B cell (primary cell): Measurements from ENCODE around the gene ISCU. TPM values are rescaled to one million over a fixed set of nuclear protein-coding genes. Genes with fewer than 3 reads are reported as not detected.
"Not testable (repeated sequence)": the region's sequence is repeated elsewhere in the genome, so short reads cannot be mapped to it uniquely, and the experiment has no call there.

Source experiments
- ATAC-seq: fragments of 200-7000 bp; cut with Tn5 transposase; one replicate; pipeline ENCODE4 v1.10.0; 2021; ENCODE audit warnings: low read depth, mild to moderate bottlenecking, moderate number of reproducible peaks, moderate library complexity
- CTCF ChIA-PET: fragments of 350-600 bp; sonication (Branson Sonifier 250); formaldehyde crosslinking; loops from one replicate; lab custom pipeline; 2021; ENCODE audit warnings: antibody characterized with exemption, inconsistent platforms; lab: Charles Lee
- POLR2A ChIA-PET: fragments of 350-600 bp; sonication (Branson Sonifier 250); formaldehyde crosslinking; loops from one replicate; lab custom pipeline; 2021; ENCODE audit warnings: antibody characterized with exemption; lab: Charles Lee
- DNase-seq: peaks from one replicate; pipeline ENCODE4 v3.0.0; 2013
- H2AFZ ChIP-seq: 2 replicates; pipeline ENCODE4 v1.6.1; 2012; ENCODE audit warnings: mild to moderate bottlenecking, low read depth, low read length; ENCODE audit not compliant: insufficient read depth, poor library complexity, severe bottlenecking
- H3K27ac ChIP-seq, 2 donors: 1 replicate in 1 of 2; 2 replicates in 1 of 2; pipeline ENCODE4 v1.5.1; 2012 to 2013; ENCODE audit warnings: low read length in 2 of 2, mild to moderate bottlenecking in 2 of 2, moderate library complexity in 1 of 2
- H3K27me3 ChIP-seq, 4 experiments: fragments of 200-600 bp in 1 of 4; sonication (generic) in 1 of 4; replicated peaks in 1 of 4; 1 replicate in 2 of 4; 2 replicates in 2 of 4; pipeline versions ENCODE4 v1.6.1 to v1.7.0; 2013 to 2016; ENCODE audit warnings: low read length in 3 of 4, mild to moderate bottlenecking in 2 of 4, mixed read lengths in 1 of 4, moderate library complexity in 1 of 4; ENCODE audit not compliant: insufficient read depth in 4 of 4, control insufficient read depth in 3 of 4; ENCODE audit errors: control extremely low read depth in 1 of 4
- H3K36me3 ChIP-seq, 2 experiments: replicated peaks in 1 of 2; 1 replicate in 1 of 2; 2 replicates in 1 of 2; pipeline versions ENCODE4 v1.6.1 to v1.7.1; 2013; ENCODE audit warnings: low read length in 1 of 2; ENCODE audit not compliant: insufficient read depth in 2 of 2, control insufficient read depth in 1 of 2; ENCODE audit errors: control extremely low read depth in 1 of 2, extremely low read depth in 1 of 2
- H3K4me1 ChIP-seq, 2 donors: fragments of 200-600 bp in 1 of 2; sonication (generic) in 1 of 2; 1 replicate in 1 of 2; 2 replicates in 1 of 2; pipeline versions ENCODE4 v1.5.1 to v1.6.1; 2013 to 2017; ENCODE audit warnings: low read length in 2 of 2; ENCODE audit not compliant: control insufficient read depth in 2 of 2, insufficient read depth in 2 of 2
- H3K4me2 ChIP-seq: replicated peaks from 2 replicates; pipeline ENCODE3; 2012; ENCODE audit warnings: mild to moderate bottlenecking, low read depth, low read length; ENCODE audit not compliant: poor library complexity, severe bottlenecking
- H3K4me3 ChIP-seq, 5 experiments: fragments of 200-600 bp in 1 of 5; sonication (generic) in 1 of 5; 1 replicate in 3 of 5; 2 replicates in 2 of 5; pipeline versions ENCODE4 v1.5.1 to v1.7.0; 2011 to 2016; ENCODE audit warnings: low read length in 4 of 5, mild to moderate bottlenecking in 4 of 5, low read depth in 2 of 5, control low read depth in 1 of 5, moderate library complexity in 1 of 5; ENCODE audit not compliant: insufficient read depth in 1 of 5; ENCODE audit errors: control extremely low read depth in 1 of 5, extremely low read depth in 1 of 5
- H3K79me2 ChIP-seq: fragments of 200-600 bp; sonication (generic); one replicate; pipeline ENCODE4 v1.6.0; 2016; ENCODE audit warnings: low read length; ENCODE audit not compliant: control insufficient read depth, insufficient read depth
- H3K9ac ChIP-seq: fragments of 200-600 bp; sonication (generic); 2 replicates; pipeline ENCODE4 v1.6.1; 2017; ENCODE audit warnings: mild to moderate bottlenecking, low read length, moderate library complexity
- H3K9me3 ChIP-seq, 3 donors: one replicate each; pipeline versions ENCODE4 v1.6.1 to v1.7.1; 2013; ENCODE audit warnings: low read length in 2 of 3; ENCODE audit not compliant: control insufficient read depth in 2 of 3, insufficient read depth in 1 of 3; ENCODE audit errors: control extremely low read depth in 1 of 3
- H4K20me1 ChIP-seq: 2 replicates; pipeline ENCODE4 v1.6.0; 2012; ENCODE audit warnings: mild to moderate bottlenecking, low read length; ENCODE audit not compliant: insufficient read depth, control insufficient read depth, poor library complexity, severe bottlenecking
- H3K27ac Mint-ChIP-seq: one replicate; pipeline ENCODE4 v1.8.0; 2021; ENCODE audit warnings: mixed read lengths
- H3K27me3 Mint-ChIP-seq: one replicate; pipeline ENCODE4 v1.8.0; 2021; ENCODE audit warnings: mixed read lengths
- H3K4me1 Mint-ChIP-seq: one replicate; pipeline ENCODE4 v1.8.0; 2021; ENCODE audit warnings: mixed read lengths
- H3K4me3 Mint-ChIP-seq: one replicate; pipeline ENCODE4 v1.8.0; 2021; ENCODE audit warnings: mixed read lengths
- H3K9me3 Mint-ChIP-seq: one replicate; pipeline ENCODE4 v1.8.0; 2022; ENCODE audit warnings: mixed read lengths; ENCODE audit not compliant: insufficient read depth
- EZH2 ChIP-seq: IDR thresholded peaks from 2 replicates; pipeline ENCODE4 v1.6.1; 2012; ENCODE audit warnings: borderline replicate concordance, low read depth, mild to moderate bottlenecking, moderate library complexity, low read length; ENCODE audit not compliant: insufficient read depth, poor library complexity, severe bottlenecking
- WGBS: methylation state at CpG from one replicate; pipeline ENCODE4 v1.1.5; 2013; ENCODE audit warnings: missing lambda C conversion rate; ENCODE audit not compliant: insufficient coverage; 5-methylcytosine and 5-hydroxymethylcytosine counted together
- intact Hi-C: fragments of 100-400 bp; cut with micrococcal nuclease; formaldehyde crosslinking; loops from one replicate; pipeline ENCODE4 v1.10.0; 2022
- polyA plus RNA-seq: library from polyadenylated mRNA; depleted of rRNA; stranded (reverse); fragments of >200 nt; gene quantifications from 2 replicates; pipeline ENCODE4 v1.2.3, GENCODE V29; 2012
- total RNA-seq, 2 donors: library from RNA; stranded (reverse); fragments of 120-200 nt in 1 of 2; gene quantifications; 1 replicate in 1 of 2; 2 replicates in 1 of 2; pipeline versions ENCODE4 v1.2.3 to v1.2.4, GENCODE V29; 2013 to 2022
- TF ChIP-seq, protein P1 (sequence below): fragments of 200-600 bp; IDR thresholded peaks from one replicate; pipeline ENCODE4 v1.8.0; 2022; ENCODE audit warnings: antibody characterized with exemption, mild to moderate bottlenecking

The ISCU gene
- total and polyA plus RNA-seq, 2 donors (not counting 1 experiment from before 2014, with no cell fraction given) = 173 to 209 TPM

DNA sequence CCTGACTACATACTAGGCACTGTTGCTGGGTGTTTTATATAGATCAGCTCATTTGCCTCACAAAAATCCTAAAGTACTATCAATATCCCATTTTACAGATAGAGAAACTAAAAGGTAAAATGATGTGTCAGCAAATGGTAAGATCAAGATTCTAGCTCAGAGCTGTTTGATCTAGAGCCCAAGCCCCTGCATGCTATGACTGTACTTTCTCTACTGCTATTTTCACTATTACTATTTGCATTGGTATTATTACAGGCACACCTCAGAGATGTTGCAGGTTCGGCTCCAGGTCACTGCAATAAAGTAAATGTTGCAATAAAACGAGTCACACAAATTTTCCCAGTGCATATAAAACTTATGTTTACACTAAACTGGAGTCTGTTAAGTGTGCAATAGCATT lies 10.9 kb downstream of the ISCU start:
- Histone ChIP-seq H3K4me1 (peaks cover 33 to 53% of the 10 kb centered on the region in 2 donors), H3K27ac (no peak overlapping the region), H2AFZ (no peak overlapping the region), H3K27me3 (no peaks in the 10 kb centered on the region), H3K4me3 (peak overlapping the region in 1 of 5 experiments; percentile 13), H3K9ac (no peak overlapping the region), H4K20me1 (no peaks in the 10 kb centered on the region), H3K36me3 (peaks cover 0 to 9% of the 10 kb centered on the region in 2 experiments), H3K4me2 (peak overlapping the region; percentile 18), H3K9me3 (no peaks in the 10 kb centered on the region), H3K79me2 (no peaks in the 10 kb centered on the region)
- intact Hi-C loops = no loop called here
- ChIA-PET CTCF (interaction anchor here (0.7 to 19.8 kb wide), 8 partner anchors 11 to 277 kb away, joined by 3 to 424 read pairs (median 9); partner anchors contain the start of genes ISCU and SELPLG), POLR2A (interaction anchor here (0.9 to 1.9 kb wide), 6 partner anchors 11 to 62 kb away, joined by 3 to 9 read pairs (median 3); partner anchors contain the start of gene ISCU)
- ATAC-seq (no peak), DNase-seq (no peak)
- peaks cover 2% of the 10 kb centered on the region for H3K9me3 Mint-ChIP-seq
- H3K4me3 Mint-ChIP-seq = no peak overlapping the region
- peak overlapping the region; percentile 47 for H3K27ac Mint-ChIP-seq
- WGBS = no CpG with 5 or more reads among the region's 2 CpGs
- no peak for TF ChIP-seq EZH2
- TF ChIP-seq, protein P1, sequence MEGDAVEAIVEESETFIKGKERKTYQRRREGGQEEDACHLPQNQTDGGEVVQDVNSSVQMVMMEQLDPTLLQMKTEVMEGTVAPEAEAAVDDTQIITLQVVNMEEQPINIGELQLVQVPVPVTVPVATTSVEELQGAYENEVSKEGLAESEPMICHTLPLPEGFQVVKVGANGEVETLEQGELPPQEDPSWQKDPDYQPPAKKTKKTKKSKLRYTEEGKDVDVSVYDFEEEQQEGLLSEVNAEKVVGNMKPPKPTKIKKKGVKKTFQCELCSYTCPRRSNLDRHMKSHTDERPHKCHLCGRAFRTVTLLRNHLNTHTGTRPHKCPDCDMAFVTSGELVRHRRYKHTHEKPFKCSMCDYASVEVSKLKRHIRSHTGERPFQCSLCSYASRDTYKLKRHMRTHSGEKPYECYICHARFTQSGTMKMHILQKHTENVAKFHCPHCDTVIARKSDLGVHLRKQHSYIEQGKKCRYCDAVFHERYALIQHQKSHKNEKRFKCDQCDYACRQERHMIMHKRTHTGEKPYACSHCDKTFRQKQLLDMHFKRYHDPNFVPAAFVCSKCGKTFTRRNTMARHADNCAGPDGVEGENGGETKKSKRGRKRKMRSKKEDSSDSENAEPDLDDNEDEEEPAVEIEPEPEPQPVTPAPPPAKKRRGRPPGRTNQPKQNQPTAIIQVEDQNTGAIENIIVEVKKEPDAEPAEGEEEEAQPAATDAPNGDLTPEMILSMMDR = no peak
- no peaks in the 10 kb centered on the region for H3K27me3 Mint-ChIP-seq
- H3K4me1 Mint-ChIP-seq = peaks cover 68% of the 10 kb centered on the region

GRCh38 chr12:108574276-108574675 lies 11.9 kb downstream of the ISCU start:
- H4K20me1 ChIP-seq, H3K79me2 ChIP-seq, H3K4me3 ChIP-seq, H3K36me3 ChIP-seq, ATAC-seq, H3K27ac Mint-ChIP-seq, POLR2A ChIA-PET, H3K4me2 ChIP-seq, H3K27me3 ChIP-seq, H3K27ac ChIP-seq, H3K9me3 Mint-ChIP-seq, H3K4me3 Mint-ChIP-seq, DNase-seq, H2AFZ ChIP-seq, H3K9me3 ChIP-seq, H3K27me3 Mint-ChIP-seq, intact Hi-C loops, H3K9ac ChIP-seq: not testable (repeated sequence)
- peaks cover 66% of the 10 kb centered on the region for H3K4me1 Mint-ChIP-seq
- peaks cover 28 to 46% of the 10 kb centered on the region in 2 donors for H3K4me1 ChIP-seq
- CTCF ChIA-PET = interaction anchor here (1.0 to 19.8 kb wide), 5 partner anchors 9 to 90 kb away, joined by 3 to 424 read pairs (median 29); partner anchors contain the start of gene SELPLG
- 100% methylated on average over 1 of the region's 1 CpG for WGBS
